ENCODE measurements around the gene SEC61G.

GRCh38 chr7:54719974-54720373 lies 39.0 kb downstream of the SEC61G start:
- TF ChIP-seq CTCF (IDR thresholded peaks at IDR 0.05) (no peak), USF2 (CRISPR knock-in tag; IDR thresholded peaks at IDR 0.05) (no peak), ZBTB43 (CRISPR knock-in tag; IDR thresholded peaks at IDR 0.05) (no peak), NFYB (CRISPR knock-in tag; conservative IDR thresholded peaks at IDR 0.05; ENCODE audit: low read depth) (no peak), ATF1 (CRISPR knock-in tag; IDR thresholded peaks at IDR 0.05) (no peak), NR2C2 (CRISPR knock-in tag; IDR thresholded peaks at IDR 0.05) (no peak), CREM (CRISPR knock-in tag; IDR thresholded peaks at IDR 0.05) (no peak), ATF2 (CRISPR knock-in tag; IDR thresholded peaks at IDR 0.05; ENCODE audit: borderline replicate concordance, low read depth) (no peak)

All from WTC11 (cell line).